IMR-90 (cell line): ENCODE measurements around the gene RGS13. TPM values are rescaled to one million over a fixed set of nuclear protein-coding genes. Genes with fewer than 3 reads are reported as not detected.

ENCODE experiments used
- ATAC-seq: fragments of 200-7000 bp; cut with Tn5 transposase; 2 replicates; pipeline ENCODE4 v1.9.1; 2020; ENCODE audit warnings: low read depth, mild to moderate bottlenecking, moderate library complexity
- BruUV-seq: library from RNA; stranded (reverse); fragments of 400-500 nt; replicated peaks from 2 replicates; lab custom pipeline; 2021; lab: Mats Ljungman, UMichigan
- CTCF ChIA-PET: fragments of 300-600 bp; formaldehyde crosslinking; extraction: SDS; loops from one replicate; lab custom pipeline; 2021; ENCODE audit warnings: antibody characterized with exemption; lab: Yijun Ruan, JAX
- POLR2A ChIA-PET: fragments of 300-600 bp; sonication (Branson Sonifier 250); formaldehyde crosslinking; loops from one replicate; lab custom pipeline; 2022; ENCODE audit warnings: antibody characterized with exemption; ENCODE audit not compliant: unreplicated experiment; lab: Charles Lee
- DNase-seq: peaks from one replicate; pipeline ENCODE4 v3.0.0; 2013
- H2AFZ ChIP-seq: replicated peaks from 2 replicates; pipeline ENCODE3; 2013; ENCODE audit warnings: low read length, mild to moderate bottlenecking; ENCODE audit not compliant: poor library complexity
- H2AK5ac ChIP-seq: 2 replicates; pipeline ENCODE4 v1.6.1; 2013; ENCODE audit warnings: low read depth, low read length, inconsistent platforms
- H2AK9ac ChIP-seq: replicated peaks from 2 replicates; pipeline ENCODE3; 2013; ENCODE audit warnings: mild to moderate bottlenecking, low read depth, low read length, moderate library complexity; ENCODE audit not compliant: poor library complexity
- H2BK120ac ChIP-seq: 2 replicates; pipeline ENCODE4 v1.6.1; 2013; ENCODE audit warnings: low read depth, low read length, inconsistent platforms
- H2BK15ac ChIP-seq: 3 replicates; pipeline ENCODE4 v1.6.1; 2013; ENCODE audit warnings: low read depth, low read length, inconsistent platforms
- H2BK20ac ChIP-seq: 2 replicates; pipeline ENCODE4 v1.6.1; 2013; ENCODE audit warnings: low read depth, mild to moderate bottlenecking, inconsistent platforms, low read length, moderate library complexity
- H2BK5ac ChIP-seq: 2 replicates; pipeline ENCODE4 v1.6.1; 2013; ENCODE audit warnings: mild to moderate bottlenecking, low read depth, low read length, inconsistent platforms; ENCODE audit not compliant: poor library complexity, severe bottlenecking
- H3K14ac ChIP-seq: replicated peaks from 2 replicates; pipeline ENCODE4 v1.6.1; 2013; ENCODE audit warnings: low read depth, low read length, inconsistent platforms
- H3K18ac ChIP-seq: 2 replicates; pipeline ENCODE4 v1.6.1; 2013; ENCODE audit warnings: low read depth, low read length, control low read depth
- H3K23ac ChIP-seq: 2 replicates; pipeline ENCODE4 v1.6.1; 2013; ENCODE audit warnings: low read depth, low read length, inconsistent platforms
- H3K27ac ChIP-seq: 2 replicates; pipeline ENCODE4 v1.5.1; 2013; ENCODE audit warnings: mild to moderate bottlenecking, control low read depth, low read length; ENCODE audit not compliant: insufficient read depth
- H3K27me3 ChIP-seq: 2 replicates; pipeline ENCODE4 v1.6.1; 2013; ENCODE audit warnings: low read length; ENCODE audit not compliant: control insufficient read depth, insufficient read depth
- H3K36me3 ChIP-seq: 2 replicates; pipeline ENCODE4 v1.6.1; 2013; ENCODE audit warnings: low read length, mixed read lengths; ENCODE audit not compliant: control insufficient read depth, insufficient read depth
- H3K4ac ChIP-seq: 2 replicates; pipeline ENCODE4 v1.6.1; 2013; ENCODE audit warnings: low read depth, low read length, inconsistent platforms
- H3K4me1 ChIP-seq: 2 replicates; pipeline ENCODE4 v1.6.1; 2013; ENCODE audit warnings: low read length, mixed read lengths; ENCODE audit not compliant: control insufficient read depth, insufficient read depth
- H3K4me2 ChIP-seq: 2 replicates; pipeline ENCODE4 v1.6.1; 2013; ENCODE audit warnings: low read depth, mild to moderate bottlenecking, control low read depth, low read length, moderate library complexity
- H3K4me3 ChIP-seq: 2 replicates; pipeline ENCODE4 v1.5.1; 2013; ENCODE audit warnings: low read depth, mild to moderate bottlenecking, control low read depth, low read length, moderate library complexity; ENCODE audit not compliant: insufficient read depth
- H3K56ac ChIP-seq: 2 replicates; pipeline ENCODE4 v1.6.1; 2013; ENCODE audit warnings: low read length, inconsistent platforms; ENCODE audit not compliant: insufficient read depth; ENCODE audit errors: extremely low read depth
- H3K79me1 ChIP-seq, 2 experiments: 2 replicates each; pipeline ENCODE4 v1.6.1; 2013; ENCODE audit warnings: low read length in 2 of 2, inconsistent platforms in 1 of 2, low read depth in 1 of 2
- H3K9ac ChIP-seq: 2 replicates; pipeline ENCODE4 v1.6.1; 2013; ENCODE audit warnings: low read depth, low read length, control low read depth
- H3K9me1 ChIP-seq: 2 replicates; pipeline ENCODE4 v1.6.1; 2013; ENCODE audit warnings: low read length, inconsistent platforms; ENCODE audit not compliant: insufficient read depth
- H3K9me3 ChIP-seq: 2 replicates; pipeline ENCODE4 v1.6.1; 2013; ENCODE audit warnings: low read length; ENCODE audit not compliant: control insufficient read depth, insufficient read depth
- H4K20me1 ChIP-seq: 2 replicates; pipeline ENCODE4 v1.6.1; 2013; ENCODE audit warnings: low read length, inconsistent platforms; ENCODE audit not compliant: insufficient read depth
- H4K5ac ChIP-seq: 2 replicates; pipeline ENCODE4 v1.6.1; 2013; ENCODE audit warnings: mild to moderate bottlenecking, low read depth, low read length, control low read depth
- H4K8ac ChIP-seq, 2 experiments: 2 replicates each; pipeline ENCODE4 v1.6.1; 2013; ENCODE audit warnings: low read depth in 2 of 2, low read length in 2 of 2, control low read depth in 1 of 2, inconsistent platforms in 1 of 2
- H4K91ac ChIP-seq: 2 replicates; pipeline ENCODE4 v1.6.1; 2013; ENCODE audit warnings: low read depth, low read length, inconsistent platforms; ENCODE audit not compliant: insufficient read depth
- BHLHE40 ChIP-seq: fragments of 150-350 bp; IDR thresholded peaks from 2 replicates; pipeline ENCODE4 v1.6.1; 2016; ENCODE audit warnings: mild to moderate bottlenecking, low read depth, low read length
- CHD1 ChIP-seq: IDR thresholded peaks from 2 replicates; pipeline ENCODE4 v1.6.1; 2012; ENCODE audit warnings: low read depth, low read length, improper control_type of control experiment
- FOS ChIP-seq: fragments of 150-350 bp; IDR thresholded peaks from 2 replicates; pipeline ENCODE4 v1.6.1; 2016; ENCODE audit warnings: low read depth, low read length
- MAFK ChIP-seq: IDR thresholded peaks from 2 replicates; pipeline ENCODE4 v1.6.1; 2012; ENCODE audit warnings: low read depth, low read length, improper control_type of control experiment
- RAD21 ChIP-seq: IDR thresholded peaks from 2 replicates; pipeline ENCODE4 v1.6.1; 2012; ENCODE audit warnings: low read length, improper control_type of control experiment
- RCOR1 ChIP-seq: IDR thresholded peaks from 2 replicates; pipeline ENCODE4 v1.6.1; 2012; ENCODE audit warnings: mild to moderate bottlenecking, low read length, improper control_type of control experiment; ENCODE audit not compliant: insufficient replicate concordance
- USF2 ChIP-seq: fragments of 150-350 bp; IDR thresholded peaks from 2 replicates; pipeline ENCODE4 v1.6.1; 2017; ENCODE audit warnings: mild to moderate bottlenecking, antibody characterized with exemption, low read length, low read depth
- WGBS, 2 experiments: methylation state at CpG; one replicate each; pipeline versions ENCODE4 v1.1.5 to v1.1.7; 2013; ENCODE audit warnings: missing lambda C conversion rate in 2 of 2; ENCODE audit not compliant: insufficient read length in 1 of 2; ENCODE audit errors: extremely low coverage in 2 of 2; 5-methylcytosine and 5-hydroxymethylcytosine counted together
- dilution Hi-C: fragments of 300-500 bp; cut with HindIII; formaldehyde crosslinking; loops from one replicate; pipeline ENCODE4 v1.14.3; 2018; ENCODE audit warnings: low sequenced_read_pairs; ENCODE audit not compliant: unreplicated experiment
- in situ Hi-C: fragments of 300-500 bp; cut with MboI; formaldehyde crosslinking; loops from 3 replicates; pipeline ENCODE4 v1.14.3; 2019; ENCODE audit warnings: low sequenced_read_pairs, inconsistent platforms, mixed read lengths
- intact Hi-C: fragments of 100-400 bp; cut with micrococcal nuclease; formaldehyde crosslinking; loops from 2 replicates; pipeline ENCODE4 v1.10.0; 2022
- polyA plus RNA-seq, 3 experiments: library from polyadenylated mRNA; depleted of rRNA; stranded (reverse); fragments of >200 nt; gene quantifications; 2 replicates each; pipeline ENCODE4 v1.2.3, GENCODE V29; 2012; ENCODE audit warnings: low replicate concordance in 1 of 3
- total RNA-seq: library from RNA; depleted of rRNA; stranded (reverse); fragments of >200 nt; gene quantifications from 2 replicates; pipeline ENCODE4 v1.2.3, GENCODE V29; 2012

RGS13 gene
- total and polyA plus RNA-seq, 2 of the 4 experiments (the other 2 are of a cell fraction): not detected

- no peak overlapping the region for H2AK5ac ChIP-seq
- ChIA-PET CTCF (no interaction called here), POLR2A (no interaction called here)
- H2BK120ac ChIP-seq: no peak overlapping the region
- no TSS peak for BruUV-seq
- H3K9me3 ChIP-seq: no peaks in the 10 kb centered on the region
- no peak overlapping the region for H2BK15ac ChIP-seq
- no peak overlapping the region for H2AFZ ChIP-seq
- TF ChIP-seq BHLHE40: no peak
- TF ChIP-seq RAD21: no peak
- TF ChIP-seq MAFK: no peak
- TF ChIP-seq RCOR1: no peak
- no peak for TF ChIP-seq USF2
- TF ChIP-seq FOS: no peak
- TF ChIP-seq CHD1: no peak
- no peak overlapping the region for H4K91ac ChIP-seq
- H3K4ac ChIP-seq: no peak overlapping the region
- intact Hi-C loops (no loop called here), dilution Hi-C loops (no loop called here), in situ Hi-C loops (no loop called here)
- H2BK20ac ChIP-seq: no peak overlapping the region
- H3K27me3 ChIP-seq: no peaks in the 10 kb centered on the region
- no peak overlapping the region for H4K5ac ChIP-seq
- WGBS, 2 experiments: no CpG with 5 or more reads among the region's 4 CpGs
- no peak overlapping the region for H2BK5ac ChIP-seq
- H3K9me1 ChIP-seq: no peaks in the 10 kb centered on the region
- H2AK9ac ChIP-seq: peak overlapping the region; percentile 58
- H3K79me1 ChIP-seq: no peaks in the 10 kb centered on the region
- H3K23ac ChIP-seq: no peak overlapping the region
- peak overlapping the region; percentile 65 for H3K14ac ChIP-seq
- no peaks in the 10 kb centered on the region for H4K20me1 ChIP-seq
- H4K8ac ChIP-seq: no peak overlapping the region
- no peak overlapping the region for H3K9ac ChIP-seq
- DNase-seq (no peak), ATAC-seq (no peak)
- no peaks in the 10 kb centered on the region for H3K36me3 ChIP-seq
- H3K27ac ChIP-seq: no peak overlapping the region
- H3K56ac ChIP-seq: no peak overlapping the region
- no peak overlapping the region for H3K18ac ChIP-seq
- H3K4me2 ChIP-seq: no peak overlapping the region
- H3K4me3 ChIP-seq: no peak overlapping the region
- H3K4me1 ChIP-seq: no peaks in the 10 kb centered on the region; the same call in 1 of the 2 replicates
These were observed 21.8 kb downstream of the RGS13 start for GRCh38 chr1:192657760-192658159.
